H9 (cell line): ENCODE results near the gene ANP32A. TPM values are rescaled to one million over a fixed set of nuclear protein-coding genes. Genes with fewer than 3 reads are reported as not detected.

ENCODE experiments used
- DNase-seq: peaks from one replicate; pipeline ENCODE4 v3.0.0-alpha.2; 2017
- H2AFZ ChIP-seq: one replicate; pipeline ENCODE4 v1.6.1; 2013; ENCODE audit warnings: mild to moderate bottlenecking, low read length, control low read depth, moderate library complexity
- H2AK5ac ChIP-seq: 2 replicates; pipeline ENCODE4 v1.6.1; 2013; ENCODE audit warnings: low read length, control low read depth, mixed read lengths; ENCODE audit not compliant: insufficient read length
- H2BK120ac ChIP-seq: one replicate; pipeline ENCODE4 v1.6.1; 2013; ENCODE audit warnings: low read depth, mild to moderate bottlenecking, low read length, control low read depth, inconsistent platforms; ENCODE audit not compliant: poor library complexity, severe bottlenecking
- H2BK12ac ChIP-seq: 2 replicates; pipeline ENCODE4 v1.6.1; 2013; ENCODE audit warnings: low read length, control low read depth, mixed read lengths, low read depth; ENCODE audit not compliant: insufficient read length
- H2BK15ac ChIP-seq: 2 replicates; pipeline ENCODE4 v1.6.1; 2013; ENCODE audit warnings: low read depth, low read length, control low read depth
- H2BK20ac ChIP-seq: one replicate; pipeline ENCODE4 v1.6.1; 2013; ENCODE audit warnings: low read depth, mild to moderate bottlenecking, low read length, control low read depth, inconsistent platforms; ENCODE audit not compliant: poor library complexity, severe bottlenecking
- H2BK5ac ChIP-seq: 2 replicates; pipeline ENCODE4 v1.6.1; 2013; ENCODE audit warnings: low read length, control low read depth, mixed read lengths; ENCODE audit not compliant: insufficient read length
- H3K14ac ChIP-seq: 2 replicates; pipeline ENCODE4 v1.6.1; 2013; ENCODE audit warnings: low read length, control low read depth; ENCODE audit not compliant: insufficient read depth
- H3K18ac ChIP-seq: 2 replicates; pipeline ENCODE4 v1.6.1; 2013; ENCODE audit warnings: low read depth, mild to moderate bottlenecking, mixed read lengths, low read length, control low read depth; ENCODE audit not compliant: insufficient read length
- H3K23ac ChIP-seq: 2 replicates; pipeline ENCODE4 v1.6.1; 2013; ENCODE audit warnings: low read length, control low read depth, mixed read lengths, low read depth; ENCODE audit not compliant: insufficient read length
- H3K23me2 ChIP-seq: 2 replicates; pipeline ENCODE4 v1.6.1; 2013; ENCODE audit warnings: low read depth, mild to moderate bottlenecking, mixed read lengths, low read length, control low read depth; ENCODE audit not compliant: insufficient read length, poor library complexity, severe bottlenecking
- H3K27ac ChIP-seq: 2 replicates; pipeline ENCODE4 v1.5.1; 2013; ENCODE audit warnings: low read length, control low read depth, mixed read lengths, low read depth; ENCODE audit not compliant: insufficient read length
- H3K27me3 ChIP-seq: 2 replicates; pipeline ENCODE4 v1.6.1; 2013; ENCODE audit warnings: low read length, control low read depth, inconsistent platforms; ENCODE audit not compliant: insufficient read depth
- H3K4ac ChIP-seq: 2 replicates; pipeline ENCODE4 v1.6.1; 2013; ENCODE audit warnings: low read depth, mild to moderate bottlenecking, control low read depth, inconsistent platforms, low read length, moderate library complexity
- H3K4me1 ChIP-seq: 2 replicates; pipeline ENCODE4 v1.6.1; 2013; ENCODE audit warnings: low read length, control low read depth, inconsistent platforms; ENCODE audit not compliant: insufficient read depth
- H3K4me2 ChIP-seq: 2 replicates; pipeline ENCODE4 v1.6.1; 2013; ENCODE audit warnings: low read length, control low read depth, mixed read lengths; ENCODE audit not compliant: insufficient read length, insufficient read depth
- H3K56ac ChIP-seq: 2 replicates; pipeline ENCODE4 v1.6.1; 2013; ENCODE audit warnings: low read depth, mild to moderate bottlenecking, mixed read lengths, low read length, control low read depth; ENCODE audit not compliant: insufficient read length
- H3K79me1 ChIP-seq: 2 replicates; pipeline ENCODE4 v1.6.1; 2013; ENCODE audit warnings: low read depth, mild to moderate bottlenecking, moderate library complexity, low read length, control low read depth, inconsistent platforms; ENCODE audit not compliant: insufficient read depth, poor library complexity, severe bottlenecking
- H3K79me2 ChIP-seq: 2 replicates; pipeline ENCODE4 v1.6.1; 2013; ENCODE audit warnings: low read length, control low read depth, inconsistent platforms; ENCODE audit not compliant: insufficient read depth
- H3K9ac ChIP-seq: 2 replicates; pipeline ENCODE4 v1.6.1; 2013; ENCODE audit warnings: low read length, control low read depth, mixed read lengths; ENCODE audit not compliant: insufficient read length; ENCODE audit errors: extremely low read depth
- H3K9me3 ChIP-seq: one replicate; pipeline ENCODE4 v1.6.1; 2013; ENCODE audit warnings: low read depth, low read length, inconsistent platforms; ENCODE audit not compliant: control insufficient read depth
- H3T11ph ChIP-seq: one replicate; pipeline ENCODE4 v1.6.1; 2013; ENCODE audit warnings: mild to moderate bottlenecking, low read length, control low read depth, inconsistent platforms
- H4K20me1 ChIP-seq: one replicate; pipeline ENCODE4 v1.6.1; 2013; ENCODE audit not compliant: control insufficient read depth, insufficient read length, insufficient read depth
- H4K5ac ChIP-seq: 2 replicates; pipeline ENCODE4 v1.6.1; 2013; ENCODE audit warnings: low read depth, mild to moderate bottlenecking, mixed read lengths, low read length, control low read depth; ENCODE audit not compliant: insufficient read length
- H4K8ac ChIP-seq: replicated peaks from 2 replicates; pipeline ENCODE4 v1.6.1; 2013; ENCODE audit warnings: low read length, control low read depth, mixed read lengths, low read depth; ENCODE audit not compliant: insufficient read length
- H4K91ac ChIP-seq: 2 replicates; pipeline ENCODE4 v1.6.1; 2013; ENCODE audit warnings: low read depth, mild to moderate bottlenecking, moderate library complexity, mixed read lengths, low read length, control low read depth; ENCODE audit not compliant: insufficient read length
- H3K27ac Mint-ChIP-seq, 3 experiments: 2 replicates in 2 of 3; 3 replicates in 1 of 3; pipeline ENCODE4 v1.8.0; 2020 to 2021; ENCODE audit warnings: mixed read lengths in 3 of 3, mild to moderate bottlenecking in 1 of 3, moderate library complexity in 1 of 3
- H3K27me3 Mint-ChIP-seq: 2 replicates; pipeline ENCODE4 v1.8.0; 2021; ENCODE audit warnings: low read depth, mild to moderate bottlenecking, moderate library complexity, mixed read lengths
- H3K36me3 Mint-ChIP-seq, 3 experiments: 2 replicates in 2 of 3; 3 replicates in 1 of 3; pipeline ENCODE4 v1.8.0; 2020 to 2021; ENCODE audit warnings: low read depth in 3 of 3, mixed read lengths in 3 of 3; ENCODE audit not compliant: insufficient read depth in 1 of 3
- H3K4me1 Mint-ChIP-seq, 2 experiments: 2 replicates each; pipeline ENCODE4 v1.8.0; 2020; ENCODE audit warnings: mixed read lengths in 2 of 2
- H3K4me3 Mint-ChIP-seq, 2 experiments: 2 replicates in 1 of 2; 3 replicates in 1 of 2; pipeline ENCODE4 v1.8.0; 2020 to 2021; ENCODE audit warnings: mild to moderate bottlenecking in 2 of 2, mixed read lengths in 2 of 2, moderate library complexity in 1 of 2
- H3K9me3 Mint-ChIP-seq, 2 experiments: 2 replicates in 1 of 2; 3 replicates in 1 of 2; pipeline ENCODE4 v1.8.0; 2020; ENCODE audit warnings: mild to moderate bottlenecking in 2 of 2, mixed read lengths in 2 of 2, moderate library complexity in 1 of 2
- CTCF ChIP-seq: fragments of 200-600 bp; sonication (generic); conservative IDR thresholded peaks from 3 replicates; pipeline ENCODE4 v1.8.0; 2021; ENCODE audit warnings: antibody characterized with exemption, mild to moderate bottlenecking
- WGBS: extraction: QIAGEN DNeasy Blood & Tissue Kit; methylation state at CpG from one replicate; pipeline ENCODE4 v1.1.7; 2013; ENCODE audit warnings: missing lambda C conversion rate, low lambda C conversion rate, mixed read lengths; ENCODE audit not compliant: insufficient read length; ENCODE audit errors: extremely low coverage; 5-methylcytosine and 5-hydroxymethylcytosine counted together
- total RNA-seq: library from RNA; stranded (reverse); gene quantifications from 2 replicates; pipeline ENCODE4 v1.2.1, GENCODE V29; 2021

Gene ANP32A
- total RNA-seq, 1 experiment from 2014 or later, result 318 TPM

- H4K91ac ChIP-seq, result no peak overlapping the region
- H3K18ac ChIP-seq, result no peak overlapping the region
- H3K27me3 ChIP-seq, result no peaks in the 10 kb centered on the region
- H3K4me2 ChIP-seq, result no peak overlapping the region
- no peaks in the 10 kb centered on the region for H3K79me1 ChIP-seq
- WGBS, result no CpG with 5 or more reads among the region's 15 CpGs
- no peak overlapping the region for H4K8ac ChIP-seq
- H3K36me3 Mint-ChIP-seq, result no peaks in the 10 kb centered on the region
- H2BK5ac ChIP-seq, result no peak overlapping the region
- H3K27ac ChIP-seq, result no peak overlapping the region
- H3K23me2 ChIP-seq, result no peaks in the 10 kb centered on the region
- H3K56ac ChIP-seq, result no peak overlapping the region
- H2BK12ac ChIP-seq, result no peak overlapping the region
- H3K23ac ChIP-seq, result no peak overlapping the region
- no peaks in the 10 kb centered on the region for H3K9me3 ChIP-seq
- TF ChIP-seq CTCF, result no peak
- DNase-seq, result no peak
- no peak overlapping the region for H3K4ac ChIP-seq
- no peaks in the 10 kb centered on the region for H4K20me1 ChIP-seq
- H2BK120ac ChIP-seq, result no peak overlapping the region
- H3K9ac ChIP-seq, result no peak overlapping the region
- H2AFZ ChIP-seq, result no peak overlapping the region
- no peak overlapping the region for H3T11ph ChIP-seq
- H3K9me3 Mint-ChIP-seq, result no peaks in the 10 kb centered on the region
- H2BK20ac ChIP-seq, result no peak overlapping the region
- H4K5ac ChIP-seq, result no peak overlapping the region
- no peak overlapping the region for H3K4me3 Mint-ChIP-seq
- peaks cover 4 to 21% of the 10 kb centered on the region in 2 experiments for H3K4me1 Mint-ChIP-seq
- H3K14ac ChIP-seq, result no peak overlapping the region
- peaks cover 2% of the 10 kb centered on the region; the same call in 1 of the 2 replicates for H3K4me1 ChIP-seq
- no peaks in the 10 kb centered on the region for H3K79me2 ChIP-seq
- H2BK15ac ChIP-seq, result no peak overlapping the region
- no peak overlapping the region for H2AK5ac ChIP-seq
- H3K27me3 Mint-ChIP-seq, result peaks cover 9% of the 10 kb centered on the region
- H3K27ac Mint-ChIP-seq, result no peak overlapping the region; a peak in 1 of 7 replicates
Measured at GRCh38 chr15:68730976-68731897, 89.5 kb downstream of the ANP32A start.
